Central memory CD4-positive, alpha-beta T cell (primary cell): ENCODE data around the gene TMEM272.

ENCODE experiments used
- DNase-seq: peaks from one replicate; pipeline ENCODE4 v3.0.0; 2022

The TMEM272 gene

DNA sequence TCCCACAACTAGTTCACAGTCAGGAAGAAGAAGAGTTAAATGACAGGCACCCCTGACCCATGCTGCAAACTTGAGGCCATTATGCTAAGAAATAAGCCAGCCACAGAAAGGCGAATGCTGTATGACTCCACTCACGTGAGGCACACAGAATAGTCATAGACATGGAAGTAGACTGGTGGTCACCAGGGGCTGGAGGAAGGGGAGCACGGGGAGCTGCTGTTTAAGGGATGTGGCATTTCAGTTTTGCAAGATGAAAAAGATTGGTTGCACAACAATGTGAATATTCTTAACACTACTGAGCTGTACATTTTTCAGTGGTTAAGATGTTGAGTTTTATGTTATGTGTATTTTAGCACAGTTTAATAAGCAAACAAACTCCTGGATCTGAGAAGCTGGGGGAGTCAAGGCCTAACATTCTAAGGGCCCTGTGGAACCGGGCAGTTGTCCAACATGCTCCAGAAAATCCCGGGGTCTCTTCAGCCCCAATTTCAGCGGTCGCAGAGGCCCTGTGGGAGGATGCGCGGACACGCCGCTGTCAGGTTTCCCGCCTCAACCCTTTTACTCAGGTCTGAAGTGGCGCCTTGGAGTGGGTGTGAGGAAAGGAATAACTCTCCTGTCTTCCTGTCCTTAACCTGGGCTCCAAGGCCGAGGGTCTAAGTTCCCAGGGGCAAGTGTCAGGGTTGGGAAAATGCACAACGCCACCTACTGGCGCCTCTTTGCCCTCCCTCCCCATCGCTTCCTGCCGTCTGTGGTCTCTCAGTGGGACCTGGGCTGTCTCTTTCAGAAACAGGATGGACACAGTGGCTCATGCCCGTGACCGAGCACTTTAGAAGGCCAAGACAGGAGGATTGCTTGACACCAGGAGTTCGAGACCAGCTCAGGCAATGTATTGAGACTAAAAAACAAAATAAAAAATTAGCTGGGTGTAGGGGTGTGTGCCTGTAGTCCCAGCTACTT lies 4.4 kb upstream of the TMEM272 start:
- DNase-seq: no peak

DNA sequence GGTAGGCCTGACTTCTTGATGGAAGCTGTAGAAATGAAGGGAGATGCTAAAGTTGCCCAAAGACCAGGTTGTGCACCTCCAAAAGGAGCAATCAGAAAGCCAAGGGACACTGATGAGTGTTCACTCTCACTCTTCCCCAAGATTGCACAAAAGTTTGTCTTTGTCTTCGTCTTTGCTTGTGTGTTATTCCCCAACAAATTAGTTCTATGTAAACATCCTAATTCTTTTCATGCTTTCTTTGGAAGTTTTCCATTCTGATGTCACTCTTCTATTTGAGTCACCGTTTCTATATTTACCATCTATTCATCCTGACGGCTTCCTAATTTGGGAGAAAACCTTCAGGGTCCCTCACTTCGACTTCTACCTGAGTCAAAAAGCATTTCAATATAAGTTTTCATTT lies 3.7 kb upstream of the TMEM272 start:
- DNase-seq: no peak

GRCh38 chr13:51846756-51847155 lies 1.8 kb upstream of the TMEM272 start:
- DNase-seq: no peak

DNA sequence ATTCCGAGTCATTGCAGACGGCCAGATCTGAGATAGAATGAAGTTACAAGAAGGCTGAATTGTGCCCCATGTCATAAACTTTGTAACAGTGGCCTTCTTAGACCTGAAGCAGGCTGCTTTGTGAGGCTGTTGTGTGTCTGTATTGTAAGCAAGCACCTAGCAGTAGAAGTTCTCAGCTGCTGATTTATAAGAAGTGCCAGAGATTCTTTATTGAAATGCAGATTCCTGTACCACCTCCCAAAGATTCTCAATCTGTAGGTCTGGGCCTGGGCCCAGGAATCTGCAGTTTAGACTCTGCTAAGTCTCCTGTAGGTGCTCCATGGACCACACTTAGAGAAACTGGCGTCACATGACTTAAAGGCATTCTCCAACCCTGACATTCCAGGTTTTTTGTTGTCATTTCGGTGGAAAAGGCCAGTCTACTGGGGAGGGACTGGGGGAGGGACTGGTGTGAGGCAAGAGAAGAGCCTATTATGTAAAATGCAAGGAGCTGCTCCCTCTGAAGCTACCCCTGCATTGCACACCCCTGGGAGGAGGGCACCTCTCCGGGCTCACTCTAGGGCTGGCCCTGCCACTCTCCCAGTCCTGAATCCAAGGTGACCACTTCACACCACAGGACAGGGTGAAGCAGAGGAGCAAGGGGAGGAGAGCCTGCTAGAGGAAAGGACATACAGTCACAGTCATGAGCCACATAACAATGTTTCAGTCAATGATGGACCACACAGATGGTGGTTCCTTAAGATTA lies 769 bp upstream of the TMEM272 start:
- no peak for DNase-seq

GRCh38 chr13:51843529-51843928 lies 1.4 kb downstream of the TMEM272 start:
- no peak for DNase-seq

- DNase-seq: no peak
These were observed 3.2 kb downstream of the TMEM272 start for GRCh38 chr13:51841732-51842131.

DNA sequence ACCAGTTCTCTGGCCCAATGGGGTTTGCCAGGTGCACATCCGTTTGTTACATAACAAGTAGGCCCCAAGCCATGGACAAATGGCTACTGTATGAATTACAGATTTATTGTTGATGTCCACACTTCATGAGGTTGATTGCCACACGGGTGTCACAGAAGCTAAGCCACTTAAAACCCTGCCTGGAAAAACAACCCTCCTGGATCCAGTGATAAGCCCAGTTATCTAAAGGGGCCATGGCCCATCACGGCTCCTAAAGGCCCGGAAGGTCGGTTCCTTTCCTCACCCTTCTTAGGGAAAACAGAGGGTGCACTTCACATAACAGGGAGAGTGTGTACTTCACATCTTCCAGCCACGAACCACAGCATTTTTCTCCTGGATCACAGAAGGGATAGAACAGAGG lies 4.1 kb downstream of the TMEM272 start:
- DNase-seq: no peak

DNA sequence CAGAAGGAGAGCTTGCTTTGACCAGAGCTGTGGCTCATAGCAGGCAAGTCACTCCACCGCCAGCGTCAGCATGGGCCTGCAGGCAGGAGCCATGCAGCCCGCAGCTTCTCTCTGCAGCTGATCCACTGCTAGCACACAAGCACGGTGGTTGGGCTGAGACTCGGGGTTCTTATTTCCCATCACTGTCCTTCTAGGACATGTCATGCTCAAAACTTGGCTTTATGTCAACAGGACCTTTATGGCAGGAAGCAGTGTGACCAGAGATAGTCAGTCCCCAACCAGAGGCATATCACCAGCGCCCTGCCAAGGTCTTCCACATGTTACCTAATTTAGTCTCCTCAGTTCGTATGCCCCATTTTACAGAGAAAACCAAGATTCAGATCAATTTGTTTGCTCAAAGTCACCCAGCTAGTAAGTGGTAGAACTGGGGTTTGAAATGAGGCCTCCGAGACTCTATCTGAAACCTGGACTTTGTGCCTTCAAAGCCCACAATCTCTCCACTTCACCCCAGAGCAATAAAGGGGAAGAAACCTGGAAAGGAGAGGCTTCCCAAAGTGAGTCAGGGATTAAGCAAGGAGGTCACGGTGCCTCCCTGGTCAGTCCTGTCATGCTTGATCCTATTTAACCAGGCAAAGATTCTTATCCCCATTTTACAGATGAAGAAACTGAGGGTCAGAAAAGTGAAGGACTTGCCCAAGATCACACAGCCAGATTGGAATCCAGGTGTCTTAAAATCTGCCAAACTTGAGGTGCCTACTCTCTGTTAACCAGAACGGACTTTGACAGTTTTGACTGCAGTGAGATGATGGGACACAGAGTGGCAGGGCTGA lies 5.1 kb downstream of the TMEM272 start:
- DNase-seq: no peak

- no peak for DNase-seq
These were observed 6.6 kb downstream of the TMEM272 start for GRCh38 chr13:51838240-51838846.

GRCh38 chr13:51837016-51837415 lies 8.0 kb downstream of the TMEM272 start:
- DNase-seq: no peak

GRCh38 chr13:51834581-51835171 lies 10.3 kb downstream of the TMEM272 start:
- DNase-seq: no peak

DNA sequence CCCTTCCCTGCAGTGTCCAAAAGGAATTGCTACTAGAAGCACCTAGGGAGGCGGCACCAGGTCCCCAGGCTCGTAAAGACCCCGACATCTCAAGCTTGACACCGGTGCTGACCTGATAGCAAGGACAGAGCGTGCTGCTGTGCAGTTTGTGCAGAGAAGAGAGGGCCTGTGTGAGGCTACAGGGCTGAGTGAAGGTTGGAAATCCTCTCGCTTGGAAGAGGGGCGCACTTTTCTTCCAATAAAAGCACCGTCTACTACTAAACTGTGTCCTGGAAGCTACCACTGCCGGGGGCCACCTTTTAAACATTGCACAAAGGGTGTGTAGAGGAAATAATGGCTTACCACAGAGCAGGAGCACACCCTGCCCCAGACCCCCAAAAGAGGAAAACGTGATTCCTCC lies 11.0 kb downstream of the TMEM272 start:
- DNase-seq: no peak

- peak; percentile 69 for DNase-seq
These were observed 12.4 kb downstream of the TMEM272 start for GRCh38 chr13:51832471-51833152.

- DNase-seq: no peak
These were observed 13.5 kb downstream of the TMEM272 start for GRCh38 chr13:51831519-51831918.

DNA sequence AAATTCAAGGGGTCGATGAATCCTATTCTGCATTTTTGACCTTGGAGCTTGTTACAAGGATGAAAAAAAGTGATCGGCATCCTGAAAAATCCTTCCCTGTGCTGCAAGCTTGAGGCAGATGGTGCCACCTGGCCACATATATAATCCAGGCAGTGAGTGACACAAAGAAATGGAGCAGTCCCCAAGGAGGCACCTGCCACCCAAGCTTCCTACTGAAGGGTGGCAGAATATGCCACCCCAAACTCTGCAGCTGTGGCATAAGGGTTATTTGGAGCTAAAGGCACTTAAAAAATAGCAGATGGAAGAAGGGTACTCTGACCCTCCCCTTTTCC lies 15.4 kb downstream of the TMEM272 start:
- no peak for DNase-seq

DNA sequence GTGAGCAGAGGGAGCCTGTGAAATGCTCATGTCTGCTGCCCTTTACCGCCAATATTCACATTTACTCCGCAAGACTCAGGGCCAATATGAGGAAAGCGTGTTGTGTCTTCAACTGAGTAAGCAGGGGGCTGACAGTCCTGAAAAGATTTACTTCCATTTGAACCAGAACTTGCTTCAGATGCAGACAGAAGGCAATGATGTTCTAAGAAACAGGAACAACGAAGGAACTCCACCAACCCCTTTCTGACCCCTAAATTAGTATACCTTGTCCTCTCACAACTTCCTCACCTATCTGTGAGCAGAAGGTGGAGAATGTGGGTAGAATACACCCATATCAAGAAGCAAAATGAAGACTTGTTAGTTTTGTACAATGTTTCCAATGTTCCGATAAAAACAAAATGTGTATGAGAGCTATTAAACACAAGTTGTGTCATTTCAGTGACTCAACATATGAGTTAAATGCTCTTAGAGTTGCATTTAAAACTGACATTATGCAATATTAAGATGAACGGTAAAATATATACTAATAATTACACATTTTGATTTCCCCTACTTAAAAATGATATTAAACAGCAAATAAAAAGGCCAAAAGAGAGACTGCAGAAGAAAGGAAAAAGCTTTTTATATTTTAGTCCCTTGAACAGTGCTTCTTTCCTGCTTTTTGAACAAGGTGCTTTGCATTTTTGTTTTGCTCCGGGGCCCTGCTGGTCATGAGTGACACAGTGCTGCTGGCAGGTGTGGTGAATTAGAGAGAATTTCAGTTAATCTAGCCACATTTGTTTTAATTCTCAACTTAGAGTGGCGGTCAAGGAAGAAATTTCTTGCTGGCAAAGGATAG lies 16.0 kb downstream of the TMEM272 start:
- no peak for DNase-seq

DNA sequence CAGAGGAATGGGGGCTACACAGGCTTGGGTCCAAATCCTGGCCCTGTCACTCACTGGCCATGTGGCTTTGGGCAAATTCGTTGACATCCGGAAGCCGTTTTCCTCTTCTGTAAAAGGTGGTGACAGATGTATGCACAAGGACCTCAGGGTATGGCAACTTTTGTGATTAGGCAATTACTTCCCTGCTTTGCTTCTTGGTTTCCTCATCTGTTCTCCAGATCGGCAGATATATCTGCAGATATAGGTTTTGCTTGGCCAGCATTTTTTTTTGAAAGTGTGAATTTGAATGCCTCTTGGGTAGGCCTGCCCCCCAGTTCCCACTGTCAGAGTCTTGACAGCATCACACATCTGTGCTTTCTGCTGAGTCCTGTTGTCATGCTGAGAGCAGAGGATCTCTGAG lies 17.7 kb downstream of the TMEM272 start:
- DNase-seq: no peak

DNA sequence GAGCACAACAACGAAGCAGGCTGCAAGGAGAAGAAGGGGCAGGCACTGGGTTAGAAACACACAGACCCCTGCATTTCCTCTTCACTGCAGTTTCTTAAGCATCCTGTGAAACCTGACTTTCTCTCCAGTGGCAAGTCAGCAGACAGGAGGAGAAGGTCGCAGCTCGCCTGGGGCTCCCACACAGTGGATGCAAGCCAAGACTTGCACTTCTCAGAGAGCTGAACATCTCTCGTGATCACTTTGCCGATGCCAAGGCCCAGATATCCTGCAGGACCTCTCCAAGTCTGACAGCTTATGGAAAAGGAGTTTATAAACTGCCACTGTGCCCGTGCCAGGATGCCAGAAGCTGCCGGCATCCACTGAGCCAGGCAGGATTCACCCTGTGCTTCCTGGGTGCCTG lies 18.4 kb downstream of the TMEM272 start:
- no peak for DNase-seq

GRCh38 chr13:51825681-51826254 lies 19.2 kb downstream of the TMEM272 start:
- DNase-seq: no peak

DNA sequence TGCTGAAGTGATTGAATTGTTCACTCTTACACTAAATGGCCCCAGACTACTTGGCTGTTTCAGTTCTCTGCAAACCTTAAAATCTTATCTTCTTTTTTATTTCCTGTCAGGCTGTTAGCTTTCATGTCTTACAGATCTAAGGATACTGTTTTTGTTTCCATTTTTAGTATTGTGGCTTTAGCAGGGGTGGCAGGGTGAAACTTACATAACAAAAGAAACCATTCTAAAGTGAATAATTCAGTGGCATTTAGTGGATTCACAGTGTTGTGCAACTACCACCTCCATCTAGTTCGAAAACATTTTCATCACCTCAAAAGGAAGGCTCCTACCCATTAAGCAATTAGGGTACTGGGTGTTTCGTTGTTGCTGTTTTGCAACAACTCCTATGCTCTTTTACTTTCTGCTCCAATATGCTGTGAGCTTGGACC lies 19.8 kb downstream of the TMEM272 start:
- peak; percentile 78 for DNase-seq
